Measurements from ENCODE around the gene RTN4R. TPM values are rescaled to one million over a fixed set of nuclear protein-coding genes. Genes with fewer than 3 reads are reported as not detected.
"Not testable (repeated sequence)": the region's sequence is repeated elsewhere in the genome, so short reads cannot be mapped to it uniquely, and the experiment has no call there.

The RTN4R gene
- total and polyA plus RNA-seq, 12 donors = 0.35 to 18.8 (median 1.1) TPM

DNA sequence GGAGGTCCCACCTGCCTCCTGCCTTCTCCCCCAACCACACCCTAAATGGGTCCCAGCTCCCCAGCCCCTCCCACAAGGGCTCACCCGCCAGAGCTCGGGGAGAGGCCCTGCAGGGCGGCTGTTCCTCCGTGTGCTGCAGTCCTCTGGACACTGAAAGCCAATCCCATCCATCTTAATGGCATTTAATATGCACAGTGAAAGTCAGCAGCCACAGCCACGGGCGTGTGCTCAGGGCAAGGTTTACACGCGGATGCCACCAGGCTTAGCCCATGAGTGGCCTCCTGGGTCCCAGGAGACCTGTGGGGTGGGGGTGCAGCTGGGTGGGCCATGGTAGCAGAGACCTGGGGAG lies 18.2 kb upstream of the RTN4R start:
- DNase-seq; H3K27ac ChIP-seq; H3K9me3 ChIP-seq (replicated peaks in 1 of 3); H3K4me1 ChIP-seq (replicated peaks in 1 of 2); H3K27me3 ChIP-seq; H3K36me3 ChIP-seq (replicated peaks in 1 of 2); H3K4me3 ChIP-seq; intact Hi-C loops (cut with DNase I): not testable (repeated sequence)
- WGBS, 4 donors = 12 to 21% (median 17%) methylated on average over 4 to 8 of the region's 8 CpGs

- intact Hi-C loops (cut with DNase I) = loop anchor here in 1 of 2 donors (2.0 kb wide), 1 partner anchor 129 kb away; no protein-coding TSS in a partner anchor
- H3K4me1 ChIP-seq (replicated peaks in 1 of 2); H3K27ac ChIP-seq; H3K4me3 ChIP-seq; H3K27me3 ChIP-seq; H3K9me3 ChIP-seq (replicated peaks in 1 of 3); H3K36me3 ChIP-seq (replicated peaks in 1 of 2): not testable (repeated sequence)
- WGBS, 4 donors = 15 to 36% (median 17%) methylated on average over 6 to 9 of the region's 12 CpGs; no CpG with 5 or more reads in 1 of the 4 donors
- peak; percentile 56 to 93 (median 83) for DNase-seq
- TF ChIP-seq CTCF (IDR thresholded peaks at IDR 0.05) = peak; percentile 19 to 86 (median 78)
Measured at GRCh38 chr22:20285473-20286311, 17.6 kb upstream of the RTN4R start.

GRCh38 chr22:20284471-20285086 lies 16.5 kb upstream of the RTN4R start:
- WGBS, 4 donors = 77 to 92% (median 80%) methylated on average over 7 to 13 of the region's 13 CpGs
- intact Hi-C loops (cut with DNase I) = loop anchor here in 1 of 2 donors (2.0 kb wide), 1 partner anchor 128 kb away; no protein-coding TSS in a partner anchor
- H3K4me1 ChIP-seq (replicated peaks in 1 of 2) = no peaks in the 10 kb centered on the region
- TF ChIP-seq POLR2A (IDR thresholded peaks at IDR 0.05) = no peak
- TF ChIP-seq CTCF (IDR thresholded peaks at IDR 0.05) = no peak
- no peak overlapping the region for H3K4me3 ChIP-seq
- DNase-seq = no peak
- no peaks in the 10 kb centered on the region for H3K36me3 ChIP-seq (replicated peaks in 1 of 2)
- H3K9me3 ChIP-seq (replicated peaks in 1 of 3) = no peaks in the 10 kb centered on the region
- H3K27me3 ChIP-seq = no peaks in the 10 kb centered on the region
- no peak overlapping the region for H3K27ac ChIP-seq

DNA sequence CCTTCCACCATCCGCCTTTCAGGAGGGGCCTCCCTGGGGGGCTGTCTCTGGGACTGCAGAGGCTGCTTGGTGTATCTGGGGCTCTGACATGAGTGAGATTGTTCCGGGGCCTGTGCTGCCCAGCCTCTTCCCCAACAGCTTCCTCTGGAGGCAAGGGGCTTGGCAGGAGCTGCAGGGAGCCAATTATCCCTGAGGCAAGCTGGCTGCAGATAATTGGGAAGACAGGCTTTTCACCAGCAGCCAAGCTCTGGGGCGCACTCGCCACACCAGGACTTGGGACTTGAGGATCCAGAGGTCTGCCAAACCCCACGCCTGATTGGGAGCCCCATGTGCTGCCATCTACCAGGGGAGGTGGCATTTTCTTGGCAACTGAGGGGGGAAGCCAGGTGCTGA lies 15.6 kb upstream of the RTN4R start:
- Histone ChIP-seq H3K27ac (no peak overlapping the region), H3K4me3 (no peak overlapping the region), H3K36me3 (replicated peaks in 1 of 2) (no peaks in the 10 kb centered on the region), H3K27me3 (no peaks in the 10 kb centered on the region), H3K9me3 (replicated peaks in 1 of 3) (no peaks in the 10 kb centered on the region), H3K4me1 (replicated peaks in 1 of 2) (no peaks in the 10 kb centered on the region)
- intact Hi-C loops (cut with DNase I) = loop anchor here in 1 of 2 donors (2.0 kb wide), 1 partner anchor 127 kb away; no protein-coding TSS in a partner anchor
- no peak for DNase-seq
- 82 to 84% (median 83%) methylated on average over 3 to 5 of the region's 5 CpGs; no CpG with 5 or more reads in 1 of the 4 donors for WGBS, 4 donors
- TF ChIP-seq CTCF (IDR thresholded peaks at IDR 0.05) (no peak), POLR2A (IDR thresholded peaks at IDR 0.05) (no peak)

Measured in adrenal gland (tissue), 12 donors.